ENCODE data around the gene PLEKHN1.

DNA sequence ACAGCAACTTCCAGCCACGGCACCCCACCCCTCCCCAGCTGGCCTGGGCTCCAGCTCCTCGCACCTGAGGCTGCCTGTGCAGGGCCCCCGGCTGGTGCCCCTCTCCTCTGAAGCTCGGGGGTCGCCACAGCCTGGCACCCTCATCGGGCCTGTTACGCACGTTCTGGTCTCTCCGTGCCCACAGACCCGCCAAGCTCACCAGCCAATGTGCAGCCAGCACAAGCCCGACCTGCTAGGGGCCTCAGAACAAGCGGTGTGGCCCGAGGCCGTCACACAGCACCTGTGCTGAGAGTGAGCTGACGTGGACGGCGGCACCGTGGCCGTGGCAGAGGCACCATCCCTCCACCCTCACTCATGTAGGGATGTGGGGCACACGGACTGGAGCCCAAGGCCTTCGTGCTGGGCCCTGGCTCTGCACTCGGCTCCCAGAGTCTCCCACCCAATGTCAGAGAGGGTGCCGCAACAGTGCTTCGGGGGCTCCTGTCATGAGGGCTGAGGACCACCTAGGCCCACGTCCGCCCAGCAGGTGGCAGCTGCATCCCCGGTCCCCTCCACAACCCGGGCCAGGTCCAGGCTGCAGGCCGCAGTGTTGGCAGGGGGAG lies 46.9 kb upstream of the PLEKHN1 start:
- TF ChIP-seq, protein P1, sequence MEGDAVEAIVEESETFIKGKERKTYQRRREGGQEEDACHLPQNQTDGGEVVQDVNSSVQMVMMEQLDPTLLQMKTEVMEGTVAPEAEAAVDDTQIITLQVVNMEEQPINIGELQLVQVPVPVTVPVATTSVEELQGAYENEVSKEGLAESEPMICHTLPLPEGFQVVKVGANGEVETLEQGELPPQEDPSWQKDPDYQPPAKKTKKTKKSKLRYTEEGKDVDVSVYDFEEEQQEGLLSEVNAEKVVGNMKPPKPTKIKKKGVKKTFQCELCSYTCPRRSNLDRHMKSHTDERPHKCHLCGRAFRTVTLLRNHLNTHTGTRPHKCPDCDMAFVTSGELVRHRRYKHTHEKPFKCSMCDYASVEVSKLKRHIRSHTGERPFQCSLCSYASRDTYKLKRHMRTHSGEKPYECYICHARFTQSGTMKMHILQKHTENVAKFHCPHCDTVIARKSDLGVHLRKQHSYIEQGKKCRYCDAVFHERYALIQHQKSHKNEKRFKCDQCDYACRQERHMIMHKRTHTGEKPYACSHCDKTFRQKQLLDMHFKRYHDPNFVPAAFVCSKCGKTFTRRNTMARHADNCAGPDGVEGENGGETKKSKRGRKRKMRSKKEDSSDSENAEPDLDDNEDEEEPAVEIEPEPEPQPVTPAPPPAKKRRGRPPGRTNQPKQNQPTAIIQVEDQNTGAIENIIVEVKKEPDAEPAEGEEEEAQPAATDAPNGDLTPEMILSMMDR (conservative IDR thresholded peaks at IDR 0.05) = no peak
- no peak for TF ChIP-seq ZFX (IDR thresholded peaks at IDR 0.05)

All from C4-2B (cell line).